Hepatocyte (in vitro differentiated cells): ENCODE results near the gene SPACA4. TPM values are rescaled to one million over a fixed set of nuclear protein-coding genes. Genes with fewer than 3 reads are reported as not detected.

Experiments used
- DNase-seq: peaks from one replicate; pipeline ENCODE4 v3.0.0-alpha.2; 2016; ENCODE audit warnings: low spot score
- H2AFZ ChIP-seq: fragments of 200-600 bp; sonication (generic); 2 replicates; pipeline ENCODE4 v1.6.0; 2016; ENCODE audit warnings: antibody characterized with exemption, mild to moderate bottlenecking
- H3K27ac ChIP-seq: fragments of 200-600 bp; sonication (generic); 2 replicates; pipeline ENCODE4 v1.5.1; 2016; ENCODE audit warnings: mild to moderate bottlenecking
- H3K27me3 ChIP-seq: fragments of 200-600 bp; sonication (generic); 2 replicates; pipeline ENCODE4 v1.6.1; 2016
- H3K36me3 ChIP-seq: fragments of 200-600 bp; sonication (generic); replicated peaks from 2 replicates; pipeline ENCODE4 v1.5.1; 2016; ENCODE audit warnings: low read depth; ENCODE audit not compliant: insufficient read depth
- H3K4me1 ChIP-seq: fragments of 200-600 bp; sonication (generic); 2 replicates; pipeline ENCODE4 v1.5.1; 2016; ENCODE audit warnings: mild to moderate bottlenecking, moderate library complexity; ENCODE audit not compliant: insufficient read depth
- H3K4me2 ChIP-seq: fragments of 200-600 bp; sonication (generic); 2 replicates; pipeline ENCODE4 v1.6.0; 2016
- H3K4me3 ChIP-seq: fragments of 200-600 bp; sonication (generic); 2 replicates; pipeline ENCODE4 v1.5.1; 2016; ENCODE audit warnings: mild to moderate bottlenecking
- H3K79me2 ChIP-seq: fragments of 200-600 bp; sonication (generic); 2 replicates; pipeline ENCODE4 v1.6.0; 2017; ENCODE audit warnings: mild to moderate bottlenecking
- H3K9me2 ChIP-seq: fragments of 200-600 bp; sonication (generic); replicated peaks from 2 replicates; pipeline ENCODE4 v1.6.0; 2017; ENCODE audit warnings: mild to moderate bottlenecking; ENCODE audit not compliant: insufficient read depth
- H3K9me3 ChIP-seq: fragments of 200-600 bp; sonication (generic); 2 replicates; pipeline ENCODE4 v1.5.1; 2016; ENCODE audit warnings: low read depth, mild to moderate bottlenecking
- H4K20me1 ChIP-seq: fragments of 200-600 bp; sonication (generic); 2 replicates; pipeline ENCODE4 v1.6.0; 2016; ENCODE audit warnings: mild to moderate bottlenecking; ENCODE audit not compliant: insufficient read depth, poor library complexity, severe bottlenecking
- EZH2 ChIP-seq: fragments of 200-600 bp; sonication (generic); IDR thresholded peaks from 2 replicates; pipeline ENCODE4 v1.6.1; 2016; ENCODE audit warnings: antibody characterized with exemption, mild to moderate bottlenecking, borderline replicate concordance
- EZH2phosphoT487 ChIP-seq: fragments of 200-600 bp; sonication (generic); IDR thresholded peaks from one replicate; pipeline ENCODE4 v1.6.1; 2018; ENCODE audit warnings: antibody characterized with exemption, mild to moderate bottlenecking, low read depth, moderate library complexity; ENCODE audit not compliant: unreplicated experiment, severe bottlenecking
- WGBS: methylation state at CpG from one replicate; pipeline ENCODE4 v1.1.6; 2016; ENCODE audit warnings: low lambda C conversion rate; ENCODE audit errors: missing lambda C conversion rate; 5-methylcytosine and 5-hydroxymethylcytosine counted together
- polyA plus RNA-seq: library from polyadenylated mRNA; unstranded; fragments of >200 nt; fragmentation: Nextera tagmentation; extraction: Ambion mirVana; gene quantifications from 2 replicates; pipeline ENCODE4 v1.2.1, GENCODE V29; 2016
- total RNA-seq: library from RNA; depleted of rRNA; stranded (reverse); fragments of >200 nt; gene quantifications from 2 replicates; pipeline ENCODE4 v1.2.3, GENCODE V29; 2014
- TF ChIP-seq, protein P1 (sequence below): fragments of 200-600 bp; sonication (generic); IDR thresholded peaks from 2 replicates; pipeline ENCODE4 v1.5.1; 2016; ENCODE audit warnings: antibody characterized with exemption, mild to moderate bottlenecking; ENCODE audit not compliant: poor library complexity

SPACA4 gene
- total and polyA plus RNA-seq, 2 experiments from 2014 or later, result 0.30 TPM; not detected in 1

DNA sequence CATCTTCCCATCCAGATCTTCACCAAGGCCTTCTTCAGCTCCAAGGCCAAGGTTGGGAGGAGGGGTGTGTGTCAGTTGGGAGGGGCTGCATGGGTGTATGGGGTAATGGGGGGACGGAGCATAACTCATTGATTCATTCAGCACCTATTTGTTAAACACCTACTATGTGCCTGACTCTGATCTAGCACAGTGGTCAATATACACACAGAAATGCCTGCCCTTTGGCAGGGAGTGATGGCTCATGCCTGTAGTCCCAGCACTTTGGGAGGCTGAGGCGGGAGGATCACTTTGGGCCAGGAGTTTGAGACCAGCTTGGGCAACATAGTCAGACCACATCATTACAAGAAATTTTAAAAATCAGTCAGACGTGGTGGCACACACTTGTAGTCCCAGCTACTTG is 19.2 kb upstream of the SPACA4 start:
- H4K20me1 ChIP-seq, result no peaks in the 10 kb centered on the region
- H3K4me2 ChIP-seq, result no peak overlapping the region
- no peaks in the 10 kb centered on the region for H3K9me2 ChIP-seq
- DNase-seq, result no peak
- no peak overlapping the region for H3K27ac ChIP-seq
- no peak overlapping the region for H2AFZ ChIP-seq
- no peaks in the 10 kb centered on the region for H3K4me1 ChIP-seq
- H3K9me3 ChIP-seq, result no peaks in the 10 kb centered on the region
- TF ChIP-seq EZH2phosphoT487 (no peak), EZH2 (no peak)
- TF ChIP-seq, protein P1, sequence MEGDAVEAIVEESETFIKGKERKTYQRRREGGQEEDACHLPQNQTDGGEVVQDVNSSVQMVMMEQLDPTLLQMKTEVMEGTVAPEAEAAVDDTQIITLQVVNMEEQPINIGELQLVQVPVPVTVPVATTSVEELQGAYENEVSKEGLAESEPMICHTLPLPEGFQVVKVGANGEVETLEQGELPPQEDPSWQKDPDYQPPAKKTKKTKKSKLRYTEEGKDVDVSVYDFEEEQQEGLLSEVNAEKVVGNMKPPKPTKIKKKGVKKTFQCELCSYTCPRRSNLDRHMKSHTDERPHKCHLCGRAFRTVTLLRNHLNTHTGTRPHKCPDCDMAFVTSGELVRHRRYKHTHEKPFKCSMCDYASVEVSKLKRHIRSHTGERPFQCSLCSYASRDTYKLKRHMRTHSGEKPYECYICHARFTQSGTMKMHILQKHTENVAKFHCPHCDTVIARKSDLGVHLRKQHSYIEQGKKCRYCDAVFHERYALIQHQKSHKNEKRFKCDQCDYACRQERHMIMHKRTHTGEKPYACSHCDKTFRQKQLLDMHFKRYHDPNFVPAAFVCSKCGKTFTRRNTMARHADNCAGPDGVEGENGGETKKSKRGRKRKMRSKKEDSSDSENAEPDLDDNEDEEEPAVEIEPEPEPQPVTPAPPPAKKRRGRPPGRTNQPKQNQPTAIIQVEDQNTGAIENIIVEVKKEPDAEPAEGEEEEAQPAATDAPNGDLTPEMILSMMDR, result no peak
- H3K27me3 ChIP-seq, result no peaks in the 10 kb centered on the region
- H3K4me3 ChIP-seq, result no peak overlapping the region
- WGBS, result 86% methylated on average over 3 of the region's 3 CpGs
- no peaks in the 10 kb centered on the region for H3K79me2 ChIP-seq
- no peaks in the 10 kb centered on the region for H3K36me3 ChIP-seq

- peak; percentile 96 for DNase-seq
- H3K27me3 ChIP-seq, result no peaks in the 10 kb centered on the region
- TF ChIP-seq EZH2, result no peak
- TF ChIP-seq EZH2phosphoT487, result no peak
- TF ChIP-seq, protein P1, result peak; percentile 99
- H3K36me3 ChIP-seq, result no peaks in the 10 kb centered on the region
- no peak overlapping the region for H3K27ac ChIP-seq
- H3K9me3 ChIP-seq, result no peaks in the 10 kb centered on the region
- H3K4me1 ChIP-seq, result no peaks in the 10 kb centered on the region
- no peaks in the 10 kb centered on the region for H3K9me2 ChIP-seq
- H3K4me3 ChIP-seq, result no peak overlapping the region
- no peaks in the 10 kb centered on the region for H4K20me1 ChIP-seq
- no peaks in the 10 kb centered on the region for H3K79me2 ChIP-seq
- WGBS, result 15% methylated on average over 14 of the region's 36 CpGs
- peak overlapping the region; percentile 67 for H2AFZ ChIP-seq
- peak overlapping the region; percentile 80 for H3K4me2 ChIP-seq
These were observed 17.7 kb upstream of the SPACA4 start for GRCh38 chr19:48588670-48589401.

- Histone ChIP-seq H4K20me1 (no peaks in the 10 kb centered on the region), H3K9me2 (no peaks in the 10 kb centered on the region), H3K27me3 (no peaks in the 10 kb centered on the region), H3K4me1 (no peaks in the 10 kb centered on the region), H3K27ac (no peak overlapping the region), H3K36me3 (no peaks in the 10 kb centered on the region), H2AFZ (no peak overlapping the region), H3K79me2 (no peaks in the 10 kb centered on the region), H3K4me3 (no peak overlapping the region), H3K9me3 (no peaks in the 10 kb centered on the region), H3K4me2 (no peak overlapping the region)
- DNase-seq, result no peak
- TF ChIP-seq EZH2 (no peak), EZH2phosphoT487 (no peak)
- TF ChIP-seq, protein P1, result no peak
- WGBS, result 82% methylated on average over 5 of the region's 5 CpGs
These were observed 15.5 kb upstream of the SPACA4 start for GRCh38 chr19:48591021-48591420.
